ENCODE measurements around the gene THAP5.

- TF ChIP-seq, protein P1, sequence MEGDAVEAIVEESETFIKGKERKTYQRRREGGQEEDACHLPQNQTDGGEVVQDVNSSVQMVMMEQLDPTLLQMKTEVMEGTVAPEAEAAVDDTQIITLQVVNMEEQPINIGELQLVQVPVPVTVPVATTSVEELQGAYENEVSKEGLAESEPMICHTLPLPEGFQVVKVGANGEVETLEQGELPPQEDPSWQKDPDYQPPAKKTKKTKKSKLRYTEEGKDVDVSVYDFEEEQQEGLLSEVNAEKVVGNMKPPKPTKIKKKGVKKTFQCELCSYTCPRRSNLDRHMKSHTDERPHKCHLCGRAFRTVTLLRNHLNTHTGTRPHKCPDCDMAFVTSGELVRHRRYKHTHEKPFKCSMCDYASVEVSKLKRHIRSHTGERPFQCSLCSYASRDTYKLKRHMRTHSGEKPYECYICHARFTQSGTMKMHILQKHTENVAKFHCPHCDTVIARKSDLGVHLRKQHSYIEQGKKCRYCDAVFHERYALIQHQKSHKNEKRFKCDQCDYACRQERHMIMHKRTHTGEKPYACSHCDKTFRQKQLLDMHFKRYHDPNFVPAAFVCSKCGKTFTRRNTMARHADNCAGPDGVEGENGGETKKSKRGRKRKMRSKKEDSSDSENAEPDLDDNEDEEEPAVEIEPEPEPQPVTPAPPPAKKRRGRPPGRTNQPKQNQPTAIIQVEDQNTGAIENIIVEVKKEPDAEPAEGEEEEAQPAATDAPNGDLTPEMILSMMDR (IDR thresholded peaks at IDR 0.05 in 4 of 5, conservative IDR thresholded peaks at IDR 0.05 in 1 of 5): no peak
- TF ChIP-seq POLR2A (IDR thresholded peaks at IDR 0.05): no peak
Measured at GRCh38 chr7:108609643-108610042, 40.1 kb upstream of the THAP5 start.
